Measurements from ENCODE around the gene PODXL2. TPM values are rescaled to one million over a fixed set of nuclear protein-coding genes. Genes with fewer than 3 reads are reported as not detected.

Gene PODXL2
- total RNA-seq, 1 experiment from 2014 or later: 5.7 TPM

GRCh38 chr3:127613406-127613805 lies 15.6 kb upstream of the PODXL2 start:
- no TSS peak for BruUV-seq (replicated peaks)
- ATAC-seq (no peak), DNase-seq (ENCODE audit: low read depth, low spot score) (no peak)
- Histone ChIP-seq H2AFZ (ENCODE audit: low read depth, low read length, poor library complexity, severe bottlenecking) (no peak overlapping the region), H4K20me1 (ENCODE audit: insufficient read depth) (peaks cover 8% of the 10 kb centered on the region; the same call in 1 of the 2 replicates), H3K36me3 (ENCODE audit: control insufficient read depth in 1 of 2, insufficient read depth in 2 of 2, low read length in 2 of 2) (peaks cover 42 to 67% of the 10 kb centered on the region in 2 experiments), H3K27ac (ENCODE audit: low read depth, low read length) (no peak overlapping the region), H3K4me3 (replicated peaks in 1 of 2; ENCODE audit: low read depth in 1 of 2, low read length in 2 of 2) (no peak overlapping the region), H3K79me2 (ENCODE audit: insufficient read depth, low read length) (peaks cover 44% of the 10 kb centered on the region), H3K27me3 (ENCODE audit: insufficient read depth, low read length) (no peaks in the 10 kb centered on the region), H3K9me2 (ENCODE audit: insufficient read depth) (no peaks in the 10 kb centered on the region), H3K9me3 (ENCODE audit: control insufficient read depth in 1 of 2, insufficient read depth in 1 of 2, low read depth in 1 of 2, low read length in 2 of 2) (no peaks in the 10 kb centered on the region), H3K4me1 (ENCODE audit: control insufficient read depth in 1 of 2, insufficient read depth in 2 of 2, low read length in 2 of 2) (no peaks in the 10 kb centered on the region), H3K9ac (ENCODE audit: low read length) (no peak overlapping the region), H3K4me2 (ENCODE audit: low read length) (no peak overlapping the region)
- POLR2A ChIA-PET: no interaction called here
- intact Hi-C loops (cut with micrococcal nuclease): no loop called here
- CTCF ChIA-PET: no interaction called here
- TF ChIP-seq EZH2phosphoT487 (IDR thresholded peaks at IDR 0.05; ENCODE audit: borderline replicate concordance): no peak
- no peak for TF ChIP-seq SIN3A (IDR thresholded peaks at IDR 0.05; ENCODE audit: low read depth)
- TF ChIP-seq, protein P1, sequence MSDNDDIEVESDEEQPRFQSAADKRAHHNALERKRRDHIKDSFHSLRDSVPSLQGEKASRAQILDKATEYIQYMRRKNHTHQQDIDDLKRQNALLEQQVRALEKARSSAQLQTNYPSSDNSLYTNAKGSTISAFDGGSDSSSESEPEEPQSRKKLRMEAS (IDR thresholded peaks at IDR 0.05): no peak
- TF ChIP-seq, protein P2, sequence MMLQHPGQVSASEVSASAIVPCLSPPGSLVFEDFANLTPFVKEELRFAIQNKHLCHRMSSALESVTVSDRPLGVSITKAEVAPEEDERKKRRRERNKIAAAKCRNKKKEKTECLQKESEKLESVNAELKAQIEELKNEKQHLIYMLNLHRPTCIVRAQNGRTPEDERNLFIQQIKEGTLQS (IDR thresholded peaks at IDR 0.05): no peak
- TF ChIP-seq YY1 (IDR thresholded peaks at IDR 0.05; ENCODE audit: extremely low read depth, insufficient replicate concordance, low read depth, low read length): no peak
- no peak for TF ChIP-seq ELF1 (IDR thresholded peaks at IDR 0.05; ENCODE audit: borderline replicate concordance, low read depth)
- TF ChIP-seq FOSL1 (IDR thresholded peaks at IDR 0.05; ENCODE audit: low read depth): no peak
- TF ChIP-seq POLR2A (IDR thresholded peaks at IDR 0.05; ENCODE audit: borderline replicate concordance, extremely low read depth, insufficient read depth, insufficient read length): no peak
- TF ChIP-seq EGR1 (IDR thresholded peaks at IDR 0.05; ENCODE audit: low read depth): no peak
- no peak for TF ChIP-seq TCF7L2 (IDR thresholded peaks at IDR 0.05; ENCODE audit: borderline replicate concordance, extremely low read depth, insufficient read depth, insufficient read length)
- no peak for TF ChIP-seq SRF (IDR thresholded peaks at IDR 0.05; ENCODE audit: low read depth)
- no peak for TF ChIP-seq SP1 (IDR thresholded peaks at IDR 0.05; ENCODE audit: low read depth)
- TF ChIP-seq RAD21 (IDR thresholded peaks at IDR 0.05; ENCODE audit: low read depth): no peak
- no peak for TF ChIP-seq POLR2AphosphoS5 (IDR thresholded peaks at IDR 0.05; ENCODE audit: low read depth, low read length)
- TF ChIP-seq JUND (IDR thresholded peaks at IDR 0.05): no peak
- no peak for TF ChIP-seq ZNF274 (IDR thresholded peaks at IDR 0.05; ENCODE audit: low read depth, low read length)
- TF ChIP-seq ZFX (IDR thresholded peaks at IDR 0.05): no peak
- TF ChIP-seq ZBTB33 (IDR thresholded peaks at IDR 0.05; ENCODE audit: extremely low read depth, insufficient replicate concordance, low read length): no peak
- RAD21 ChIA-PET (ENCODE audit: low non-redundant PET in 1 of 2, low total read pairs in 2 of 2, uncharacterized antibody in 2 of 2, unreplicated experiment in 2 of 2): no interaction called here
